ENCODE measurements around the gene GRK5.
"Not testable (repeated sequence)": the region's sequence is repeated elsewhere in the genome, so short reads cannot be mapped to it uniquely, and the experiment has no call there.

The GRK5 gene

GRCh38 chr10:119462773-119463172, 255.4 kb downstream of the GRK5 start:
- H3K36me3 ChIP-seq (ENCODE audit: low read length) = no peaks in the 10 kb centered on the region
- H4K20me1 ChIP-seq (ENCODE audit: low read depth, low read length) = no peaks in the 10 kb centered on the region
- H3K27ac ChIP-seq (ENCODE audit: low read depth, low read length) = no peak overlapping the region
- no peaks in the 10 kb centered on the region for H3K79me2 ChIP-seq (ENCODE audit: insufficient read depth, low read length)
- H3K4me2 ChIP-seq (ENCODE audit: low read depth, low read length, poor library complexity, severe bottlenecking) = no peak overlapping the region
- H3K9me2 ChIP-seq (replicated peaks; ENCODE audit: insufficient read depth, low read length) = no peaks in the 10 kb centered on the region
- no peak overlapping the region for H2AFZ ChIP-seq (ENCODE audit: low read depth, low read length, severe bottlenecking)
- H3K9ac ChIP-seq (ENCODE audit: low read length) = no peak overlapping the region
- H3K9me3 ChIP-seq (ENCODE audit: insufficient read depth, low read length) = 0 out of 2 replicates have a peak, but pooled peaks cover 8% of the 10 kb centered on the region
- no peak for TF ChIP-seq CTCF (IDR thresholded peaks at IDR 0.05; ENCODE audit: insufficient read depth, low read length, poor library complexity, severe bottlenecking)
- H3K4me3 ChIP-seq (ENCODE audit: insufficient read depth, low read length, poor library complexity, severe bottlenecking) = no peak overlapping the region
- no peaks in the 10 kb centered on the region for H3F3A ChIP-seq (ENCODE audit: insufficient read depth)
- H3K27me3 ChIP-seq (ENCODE audit: low read length) = no peaks in the 10 kb centered on the region

GRCh38 chr10:119463195-119463594, 255.8 kb downstream of the GRK5 start:
- H4K20me1 ChIP-seq (ENCODE audit: low read depth, low read length); H2AFZ ChIP-seq (ENCODE audit: low read depth, low read length, severe bottlenecking); H3K4me3 ChIP-seq (ENCODE audit: insufficient read depth, low read length, poor library complexity, severe bottlenecking); H3K27me3 ChIP-seq (ENCODE audit: low read length); H3K36me3 ChIP-seq (ENCODE audit: low read length); H3K9me2 ChIP-seq (replicated peaks; ENCODE audit: insufficient read depth, low read length); H3K9ac ChIP-seq (ENCODE audit: low read length); H3K9me3 ChIP-seq (ENCODE audit: insufficient read depth, low read length); H3F3A ChIP-seq (ENCODE audit: insufficient read depth); H3K4me2 ChIP-seq (ENCODE audit: low read depth, low read length, poor library complexity, severe bottlenecking); H3K79me2 ChIP-seq (ENCODE audit: insufficient read depth, low read length); H3K27ac ChIP-seq (ENCODE audit: low read depth, low read length): not testable (repeated sequence)

GRCh38 chr10:119465085-119465484, 257.7 kb downstream of the GRK5 start:
- TF ChIP-seq EZH2phosphoT487 (conservative IDR thresholded peaks at IDR 0.05; ENCODE audit: low read length) (no peak), CTCF (IDR thresholded peaks at IDR 0.05; ENCODE audit: insufficient read depth, low read length, poor library complexity, severe bottlenecking) (no peak)
- Histone ChIP-seq H3K4me3 (ENCODE audit: insufficient read depth, low read length, poor library complexity, severe bottlenecking) (no peak overlapping the region), H3K9me3 (ENCODE audit: insufficient read depth, low read length) (0 out of 2 replicates have a peak, but pooled peaks cover 8% of the 10 kb centered on the region), H3K4me2 (ENCODE audit: low read depth, low read length, poor library complexity, severe bottlenecking) (no peak overlapping the region), H2AFZ (ENCODE audit: low read depth, low read length, severe bottlenecking) (no peak overlapping the region), H3K27ac (ENCODE audit: low read depth, low read length) (no peak overlapping the region), H3K27me3 (ENCODE audit: low read length) (no peaks in the 10 kb centered on the region), H3K9me2 (replicated peaks; ENCODE audit: insufficient read depth, low read length) (no peaks in the 10 kb centered on the region), H3K36me3 (ENCODE audit: low read length) (no peaks in the 10 kb centered on the region), H3K9ac (ENCODE audit: low read length) (no peak overlapping the region), H3F3A (ENCODE audit: insufficient read depth) (no peaks in the 10 kb centered on the region), H3K79me2 (ENCODE audit: insufficient read depth, low read length) (no peaks in the 10 kb centered on the region), H4K20me1 (ENCODE audit: low read depth, low read length) (no peaks in the 10 kb centered on the region)

- no peak overlapping the region for H3K27ac ChIP-seq (ENCODE audit: low read depth, low read length)
- no peak overlapping the region for H2AFZ ChIP-seq (ENCODE audit: low read depth, low read length, severe bottlenecking)
- H3K9ac ChIP-seq (ENCODE audit: low read length) = no peak overlapping the region
- no peaks in the 10 kb centered on the region for H3K27me3 ChIP-seq (ENCODE audit: low read length)
- 0 out of 2 replicates have a peak, but pooled peaks cover 8% of the 10 kb centered on the region for H3K9me3 ChIP-seq (ENCODE audit: insufficient read depth, low read length)
- H4K20me1 ChIP-seq (ENCODE audit: low read depth, low read length) = no peaks in the 10 kb centered on the region
- no peaks in the 10 kb centered on the region for H3K79me2 ChIP-seq (ENCODE audit: insufficient read depth, low read length)
- no peaks in the 10 kb centered on the region for H3K36me3 ChIP-seq (ENCODE audit: low read length)
- H3K4me3 ChIP-seq (ENCODE audit: insufficient read depth, low read length, poor library complexity, severe bottlenecking) = no peak overlapping the region
- H3K9me2 ChIP-seq (replicated peaks; ENCODE audit: insufficient read depth, low read length) = no peaks in the 10 kb centered on the region
- H3F3A ChIP-seq (ENCODE audit: insufficient read depth) = no peaks in the 10 kb centered on the region
- TF ChIP-seq CTCF (IDR thresholded peaks at IDR 0.05; ENCODE audit: insufficient read depth, low read length, poor library complexity, severe bottlenecking) (no peak), EZH2phosphoT487 (conservative IDR thresholded peaks at IDR 0.05; ENCODE audit: low read length) (no peak)
- H3K4me2 ChIP-seq (ENCODE audit: low read depth, low read length, poor library complexity, severe bottlenecking) = no peak overlapping the region
These were observed 258.7 kb downstream of the GRK5 start for GRCh38 chr10:119466076-119466475.
